ENCODE results near the gene SNRNP25. TPM values are rescaled to one million over a fixed set of nuclear protein-coding genes. Genes with fewer than 3 reads are reported as not detected.

The SNRNP25 gene
- total RNA-seq, 1 donor from 2014 or later, result 52.0 TPM

- Mint-ChIP-seq H3K4me3 (ENCODE audit: low read depth) (peak overlapping the region; percentile 46), H3K27ac (no peak overlapping the region), H3K27me3 (no peaks in the 10 kb centered on the region), H3K9me3 (ENCODE audit: low read depth) (no peaks in the 10 kb centered on the region), H3K4me1 (ENCODE audit: low read depth) (peaks cover 6% of the 10 kb centered on the region), H3K36me3 (ENCODE audit: insufficient read depth) (peaks cover 15% of the 10 kb centered on the region)
- no peak for DNase-seq (ENCODE audit: low spot score, unreplicated experiment)
- TF ChIP-seq CTCF (IDR thresholded peaks at IDR 0.05; ENCODE audit: unreplicated experiment), result no peak
Observed at GRCh38 chr16:50769-51591, 2.6 kb upstream of the SNRNP25 start.

- no peak for DNase-seq (ENCODE audit: low spot score, unreplicated experiment)
- Mint-ChIP-seq H3K4me3 (ENCODE audit: low read depth) (peak overlapping the region; percentile 84), H3K27me3 (no peaks in the 10 kb centered on the region), H3K27ac (peak overlapping the region; percentile 82), H3K9me3 (ENCODE audit: low read depth) (no peaks in the 10 kb centered on the region), H3K36me3 (ENCODE audit: insufficient read depth) (peaks cover 15% of the 10 kb centered on the region), H3K4me1 (ENCODE audit: low read depth) (peaks cover 4% of the 10 kb centered on the region)
- TF ChIP-seq CTCF (IDR thresholded peaks at IDR 0.05; ENCODE audit: unreplicated experiment), result no peak
Observed at GRCh38 chr16:54237-54581, 581 bp downstream of the SNRNP25 start.

- no peak for DNase-seq (ENCODE audit: low spot score, unreplicated experiment)
- H3K9me3 Mint-ChIP-seq (ENCODE audit: low read depth), result no peaks in the 10 kb centered on the region
- no peak overlapping the region for H3K27ac Mint-ChIP-seq
- no peak for TF ChIP-seq CTCF (IDR thresholded peaks at IDR 0.05; ENCODE audit: unreplicated experiment)
- peaks cover 16% of the 10 kb centered on the region for H3K36me3 Mint-ChIP-seq (ENCODE audit: insufficient read depth)
- peaks cover 4% of the 10 kb centered on the region for H3K4me1 Mint-ChIP-seq (ENCODE audit: low read depth)
- H3K4me3 Mint-ChIP-seq (ENCODE audit: low read depth), result peak overlapping the region; percentile 63
- H3K27me3 Mint-ChIP-seq, result no peaks in the 10 kb centered on the region
Observed at GRCh38 chr16:55571-56136, 2.0 kb downstream of the SNRNP25 start.

- Mint-ChIP-seq H3K27ac (no peak overlapping the region), H3K4me1 (ENCODE audit: low read depth) (peaks cover 4% of the 10 kb centered on the region), H3K9me3 (ENCODE audit: low read depth) (no peaks in the 10 kb centered on the region), H3K36me3 (ENCODE audit: insufficient read depth) (peaks cover 13% of the 10 kb centered on the region), H3K27me3 (no peaks in the 10 kb centered on the region), H3K4me3 (ENCODE audit: low read depth) (no peak overlapping the region)
- DNase-seq (ENCODE audit: low spot score, unreplicated experiment), result no peak
- TF ChIP-seq CTCF (IDR thresholded peaks at IDR 0.05; ENCODE audit: unreplicated experiment), result no peak
Observed at GRCh38 chr16:56231-56927, 2.8 kb downstream of the SNRNP25 start.

GRCh38 chr16:57711-58110 lies 4.1 kb downstream of the SNRNP25 start:
- Mint-ChIP-seq H3K27me3 (no peaks in the 10 kb centered on the region), H3K9me3 (ENCODE audit: low read depth) (no peaks in the 10 kb centered on the region), H3K36me3 (ENCODE audit: insufficient read depth) (peaks cover 16% of the 10 kb centered on the region), H3K27ac (no peak overlapping the region), H3K4me1 (ENCODE audit: low read depth) (peaks cover 2% of the 10 kb centered on the region), H3K4me3 (ENCODE audit: low read depth) (no peak overlapping the region)
- TF ChIP-seq CTCF (IDR thresholded peaks at IDR 0.05; ENCODE audit: unreplicated experiment), result no peak
- DNase-seq (ENCODE audit: low spot score, unreplicated experiment), result no peak

All from progenitor cell of endocrine pancreas (in vitro differentiated cells).